ENCODE results near the gene ANKRD40CL. TPM values are rescaled to one million over a fixed set of nuclear protein-coding genes. Genes with fewer than 3 reads are reported as not detected.

The ANKRD40CL gene
- total RNA-seq, 2 donors from 2014 or later, result not detected

DNA sequence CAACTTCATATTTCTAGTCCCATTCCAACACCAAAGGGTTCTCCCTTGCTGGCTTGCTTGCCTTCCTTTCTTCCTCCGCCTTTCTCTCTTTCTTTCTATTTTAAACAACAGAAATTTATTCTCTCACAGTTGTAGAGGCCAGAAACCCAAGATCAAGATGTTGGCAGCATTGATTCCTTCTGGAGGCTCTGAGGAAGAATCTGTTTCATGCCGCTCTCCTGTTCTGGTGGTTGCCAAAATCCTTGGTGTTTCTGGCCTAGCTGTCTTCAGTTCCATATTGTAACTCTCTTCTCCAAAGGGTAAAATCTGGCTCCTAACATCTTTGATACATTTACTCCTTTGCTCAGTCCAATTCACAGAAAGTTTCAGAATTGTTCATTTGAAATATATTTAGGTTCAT is 3.0 kb upstream of the ANKRD40CL start:
- TF ChIP-seq, protein P1, sequence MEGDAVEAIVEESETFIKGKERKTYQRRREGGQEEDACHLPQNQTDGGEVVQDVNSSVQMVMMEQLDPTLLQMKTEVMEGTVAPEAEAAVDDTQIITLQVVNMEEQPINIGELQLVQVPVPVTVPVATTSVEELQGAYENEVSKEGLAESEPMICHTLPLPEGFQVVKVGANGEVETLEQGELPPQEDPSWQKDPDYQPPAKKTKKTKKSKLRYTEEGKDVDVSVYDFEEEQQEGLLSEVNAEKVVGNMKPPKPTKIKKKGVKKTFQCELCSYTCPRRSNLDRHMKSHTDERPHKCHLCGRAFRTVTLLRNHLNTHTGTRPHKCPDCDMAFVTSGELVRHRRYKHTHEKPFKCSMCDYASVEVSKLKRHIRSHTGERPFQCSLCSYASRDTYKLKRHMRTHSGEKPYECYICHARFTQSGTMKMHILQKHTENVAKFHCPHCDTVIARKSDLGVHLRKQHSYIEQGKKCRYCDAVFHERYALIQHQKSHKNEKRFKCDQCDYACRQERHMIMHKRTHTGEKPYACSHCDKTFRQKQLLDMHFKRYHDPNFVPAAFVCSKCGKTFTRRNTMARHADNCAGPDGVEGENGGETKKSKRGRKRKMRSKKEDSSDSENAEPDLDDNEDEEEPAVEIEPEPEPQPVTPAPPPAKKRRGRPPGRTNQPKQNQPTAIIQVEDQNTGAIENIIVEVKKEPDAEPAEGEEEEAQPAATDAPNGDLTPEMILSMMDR (conservative IDR thresholded peaks at IDR 0.05), result no peak
- H3K4me3 Mint-ChIP-seq, result no peak overlapping the region
- no peaks in the 10 kb centered on the region for H3K36me3 Mint-ChIP-seq (ENCODE audit: low read depth)
- WGBS, 2 experiments (ENCODE audit: insufficient coverage in 1 of 2, insufficient read length in 1 of 2), result 91 to 92% methylated on average over 1 to 2 of the region's 2 CpGs
- H3K4me1 Mint-ChIP-seq, result peaks cover 10% of the 10 kb centered on the region
- no peaks in the 10 kb centered on the region for H3K9me3 Mint-ChIP-seq
- Histone ChIP-seq H3K27ac (ENCODE audit: low read depth, low read length) (no peak overlapping the region), H3K36me3 (ENCODE audit: control insufficient read depth, insufficient read depth, low read length) (no peaks in the 10 kb centered on the region), H3K27me3 (ENCODE audit: control insufficient read depth, insufficient read depth, low read length, poor library complexity, severe bottlenecking) (no peaks in the 10 kb centered on the region), H3K9me3 (ENCODE audit: control insufficient read depth, low read length) (no peaks in the 10 kb centered on the region), H3K4me3 (ENCODE audit: low read length) (no peak overlapping the region), H3K4me1 (ENCODE audit: control insufficient read depth, insufficient read depth, low read length) (peaks cover 6% of the 10 kb centered on the region), H3K9ac (ENCODE audit: extremely low read depth, low read length, poor library complexity, severe bottlenecking) (no peak overlapping the region)
- no peak overlapping the region for H3K27ac Mint-ChIP-seq
- peaks cover 2% of the 10 kb centered on the region for H3K27me3 Mint-ChIP-seq (ENCODE audit: insufficient read depth)
- DNase-seq, result peak; percentile 13

DNA sequence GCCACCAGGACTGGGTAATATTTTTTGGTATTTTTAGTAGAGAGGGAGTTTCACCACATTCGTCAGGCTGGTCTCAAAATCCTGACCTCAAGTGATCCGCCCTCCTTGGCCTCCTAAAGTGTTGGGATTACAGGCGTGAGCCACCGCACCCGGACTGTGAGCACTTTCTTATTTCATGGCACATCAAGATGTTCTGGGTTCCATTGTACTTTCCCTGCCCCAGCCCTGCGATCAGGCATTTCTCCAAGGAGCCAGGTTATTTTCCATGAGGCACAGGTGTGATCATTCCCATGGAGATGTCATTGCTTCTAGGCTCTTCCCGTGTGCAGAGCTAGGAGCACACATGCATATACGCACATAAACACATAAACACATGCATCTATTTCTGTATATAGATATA is 2.6 kb upstream of the ANKRD40CL start:
- WGBS, 2 experiments (ENCODE audit: insufficient coverage in 1 of 2, insufficient read length in 1 of 2), result 92 to 95% methylated on average over 6 to 7 of the region's 8 CpGs
- TF ChIP-seq, protein P1 (conservative IDR thresholded peaks at IDR 0.05), result no peak
- DNase-seq, result peak; percentile 37
- H3K27ac Mint-ChIP-seq, result no peak overlapping the region
- Histone ChIP-seq H3K27me3 (ENCODE audit: control insufficient read depth, insufficient read depth, low read length, poor library complexity, severe bottlenecking) (no peaks in the 10 kb centered on the region), H3K27ac (ENCODE audit: low read depth, low read length) (no peak overlapping the region), H3K4me3 (ENCODE audit: low read length) (no peak overlapping the region), H3K9me3 (ENCODE audit: control insufficient read depth, low read length) (no peaks in the 10 kb centered on the region), H3K4me1 (ENCODE audit: control insufficient read depth, insufficient read depth, low read length) (peaks cover 7% of the 10 kb centered on the region), H3K9ac (ENCODE audit: extremely low read depth, low read length, poor library complexity, severe bottlenecking) (no peak overlapping the region), H3K36me3 (ENCODE audit: control insufficient read depth, insufficient read depth, low read length) (no peaks in the 10 kb centered on the region)
- H3K9me3 Mint-ChIP-seq, result no peaks in the 10 kb centered on the region
- H3K4me1 Mint-ChIP-seq, result peaks cover 12% of the 10 kb centered on the region
- H3K27me3 Mint-ChIP-seq (ENCODE audit: insufficient read depth), result peaks cover 2% of the 10 kb centered on the region
- H3K36me3 Mint-ChIP-seq (ENCODE audit: low read depth), result no peaks in the 10 kb centered on the region
- H3K4me3 Mint-ChIP-seq, result no peak overlapping the region

DNA sequence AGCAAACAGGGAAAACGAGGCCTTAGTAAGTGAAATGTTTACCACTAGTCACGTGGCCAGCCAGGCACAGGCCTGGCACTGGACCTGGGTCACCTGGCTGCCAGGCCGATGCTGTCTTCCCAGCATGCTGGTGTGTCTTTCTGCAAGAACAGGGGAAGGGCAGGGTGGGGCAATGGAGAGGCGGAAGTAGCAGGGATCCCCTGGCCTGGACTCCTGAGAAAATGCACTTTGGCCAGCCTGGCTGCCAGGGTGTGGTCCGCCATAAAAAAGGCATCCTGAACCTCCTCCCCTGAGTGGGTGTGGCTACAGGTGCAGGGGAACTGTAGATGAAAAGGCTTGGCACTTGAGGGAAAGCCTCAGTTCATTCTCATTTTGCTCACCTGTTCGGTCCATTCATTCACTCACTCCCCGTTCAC is 1.0 kb upstream of the ANKRD40CL start:
- H3K27ac Mint-ChIP-seq, result no peak overlapping the region
- H3K4me1 Mint-ChIP-seq, result peaks cover 23% of the 10 kb centered on the region
- Histone ChIP-seq H3K4me3 (ENCODE audit: low read length) (no peak overlapping the region), H3K9me3 (ENCODE audit: control insufficient read depth, low read length) (no peaks in the 10 kb centered on the region), H3K36me3 (ENCODE audit: control insufficient read depth, insufficient read depth, low read length) (no peaks in the 10 kb centered on the region), H3K9ac (ENCODE audit: extremely low read depth, low read length, poor library complexity, severe bottlenecking) (no peak overlapping the region), H3K4me1 (ENCODE audit: control insufficient read depth, insufficient read depth, low read length) (peaks cover 12% of the 10 kb centered on the region), H3K27me3 (ENCODE audit: control insufficient read depth, insufficient read depth, low read length, poor library complexity, severe bottlenecking) (no peaks in the 10 kb centered on the region), H3K27ac (ENCODE audit: low read depth, low read length) (no peak overlapping the region)
- H3K27me3 Mint-ChIP-seq (ENCODE audit: insufficient read depth), result peaks cover 2% of the 10 kb centered on the region
- no peaks in the 10 kb centered on the region for H3K9me3 Mint-ChIP-seq
- 80 to 87% methylated on average over 6 to 7 of the region's 7 CpGs for WGBS, 2 experiments (ENCODE audit: insufficient coverage in 1 of 2, insufficient read length in 1 of 2)
- H3K4me3 Mint-ChIP-seq, result no peak overlapping the region
- peak; percentile 59 for DNase-seq
- H3K36me3 Mint-ChIP-seq (ENCODE audit: low read depth), result no peaks in the 10 kb centered on the region
- TF ChIP-seq, protein P1 (conservative IDR thresholded peaks at IDR 0.05), result no peak
